ENCODE measurements around the gene NSA2. TPM values are rescaled to one million over a fixed set of nuclear protein-coding genes. Genes with fewer than 3 reads are reported as not detected.

NSA2 gene
- total RNA-seq (2022; extraction: Qiagen RNA extraction): 114 to 145 TPM (median 128 TPM) in 5 replicates

GRCh38 chr5:74766849-74767578 is at the start of gene NSA2, which contains the start of gene GFM2:
Gene NSA2, plus strand, starts transcription at chr5:74767249. Its CDS starts 112 bp downstream, at chr5:74767361.
Gene GFM2, minus strand, starts transcription at chr5:74767117. Its CDS starts 3,375 bp downstream, at chr5:74763742.

Other genes starting within 250 kb of the NSA2 start
- gene ENC1, start 126.5 kb upstream of the NSA2 start, total RNA-seq (2022; extraction: Qiagen RNA extraction): 4.0 to 5.1 TPM (median 4.3 TPM) in 5 replicates
- 109 to 120 TPM (median 110 TPM) in 5 replicates for gene HEXB, start 82.0 kb upstream of the NSA2 start, total RNA-seq (2022; extraction: Qiagen RNA extraction)
- 21.2 to 29.0 TPM (median 22.8 TPM) in 5 replicates for gene GFM2, start 132 bp upstream of the NSA2 start, total RNA-seq (2022; extraction: Qiagen RNA extraction)
- 3.6 to 8.2 TPM (median 6.8 TPM) in 5 replicates for gene FAM169A, start 99.1 kb downstream of the NSA2 start, total RNA-seq (2022; extraction: Qiagen RNA extraction)

Data from A549 treated with Hydrocortisone at 1 μM for 4 hours (cell line).